Effector memory CD8-positive, alpha-beta T cell (primary cell): ENCODE results near the gene EPHA1.

Source experiments
- ATAC-seq: fragments of 150-1000 bp; cut with Tn5 transposase; replicated peaks from 2 replicates; pipeline ENCODE4 v1.10.0; 2021; ENCODE audit warnings: mild to moderate bottlenecking, moderate library complexity
- DNase-seq, 3 experiments: peaks; one replicate each; pipeline ENCODE4 v3.0.0; 2021
- H3K27ac Mint-ChIP-seq, 2 donors: one replicate each; pipeline ENCODE4 v1.8.0; 2022; ENCODE audit warnings: mild to moderate bottlenecking in 2 of 2, mixed read lengths in 2 of 2, moderate library complexity in 2 of 2
- H3K27me3 Mint-ChIP-seq, 2 donors: one replicate each; pipeline ENCODE4 v1.8.0; 2022; ENCODE audit warnings: mixed read lengths in 2 of 2
- H3K36me3 Mint-ChIP-seq: one replicate; pipeline ENCODE4 v1.8.0; 2022; ENCODE audit warnings: mild to moderate bottlenecking, moderate library complexity, mixed read lengths; ENCODE audit not compliant: insufficient read depth
- H3K4me1 Mint-ChIP-seq, 2 donors: one replicate each; pipeline ENCODE4 v1.8.0; 2022; ENCODE audit warnings: low read depth in 2 of 2, mixed read lengths in 2 of 2
- H3K4me3 Mint-ChIP-seq, 2 donors: one replicate each; pipeline ENCODE4 v1.8.0; 2022; ENCODE audit warnings: mild to moderate bottlenecking in 2 of 2, mixed read lengths in 2 of 2, moderate library complexity in 2 of 2
- H3K9me3 Mint-ChIP-seq, 2 donors: one replicate each; pipeline ENCODE4 v1.8.0; 2022; ENCODE audit warnings: mixed read lengths in 2 of 2
- total RNA-seq, 9 experiments: gene quantifications; one replicate each; lab custom pipeline; 2026; lab: John Stamatoyannopoulos, UW

The EPHA1 gene
- 3.7 to 95.4 (median 6.0) reads per million in 9 experiments for total RNA-seq

GRCh38 chr7:143408686-143409561 is at the start of gene EPHA1:
Gene EPHA1, minus strand, starts transcription at chr7:143408856. Its CDS starts 51 bp downstream, at chr7:143408805.
- peaks cover 26 to 31% of the 10 kb centered on the region in 2 donors for H3K4me1 Mint-ChIP-seq
- peak within 1 kb of the TSS; percentile 90 to 91 for H3K27ac Mint-ChIP-seq

GRCh38 chr7:143458263-143458662 is 49.6 kb upstream of the EPHA1 start:
- H3K4me1 Mint-ChIP-seq: no peaks in the 10 kb centered on the region
- no peaks in the 10 kb centered on the region for H3K36me3 Mint-ChIP-seq
- no peak for DNase-seq
- no peak overlapping the region for H3K27ac Mint-ChIP-seq
- H3K4me3 Mint-ChIP-seq: no peak overlapping the region
- peaks cover 18 to 19% of the 10 kb centered on the region in 2 donors for H3K27me3 Mint-ChIP-seq
- no peaks in the 10 kb centered on the region for H3K9me3 Mint-ChIP-seq
- ATAC-seq: no peak

More at GRCh38 chr7:143408686-143409561, at the start of gene EPHA1:
- Mint-ChIP-seq H3K9me3 (no peaks in the 10 kb centered on the region), H3K36me3 (peaks cover 6% of the 10 kb centered on the region), H3K4me3 (peak within 1 kb of the TSS; percentile 88 to 91), H3K27me3 (peaks cover 35 to 54% of the 10 kb centered on the region in 2 donors)
- ATAC-seq (peak; percentile 29), DNase-seq (no peak)

- Mint-ChIP-seq H3K4me3 (no peak overlapping the region), H3K4me1 (no peaks in the 10 kb centered on the region), H3K27ac (no peak overlapping the region), H3K36me3 (no peaks in the 10 kb centered on the region), H3K27me3 (peaks cover 18 to 27% of the 10 kb centered on the region in 2 donors), H3K9me3 (no peaks in the 10 kb centered on the region)
- ATAC-seq (no peak), DNase-seq (no peak)
Observed at GRCh38 chr7:143456992-143457793, 48.5 kb upstream of the EPHA1 start.

GRCh38 chr7:143455942-143456341 is 47.3 kb upstream of the EPHA1 start:
- no peak overlapping the region for H3K27ac Mint-ChIP-seq
- no peak overlapping the region for H3K4me3 Mint-ChIP-seq
- ATAC-seq (no peak), DNase-seq (no peak)
- peaks cover 18 to 30% of the 10 kb centered on the region in 2 donors for H3K27me3 Mint-ChIP-seq
- no peaks in the 10 kb centered on the region for H3K4me1 Mint-ChIP-seq
- H3K36me3 Mint-ChIP-seq: no peaks in the 10 kb centered on the region
- H3K9me3 Mint-ChIP-seq: no peaks in the 10 kb centered on the region

GRCh38 chr7:143455491-143455890 is 46.8 kb upstream of the EPHA1 start:
- Mint-ChIP-seq H3K27ac (no peak overlapping the region), H3K27me3 (peaks cover 18 to 30% of the 10 kb centered on the region in 2 donors), H3K4me3 (no peak overlapping the region), H3K4me1 (no peaks in the 10 kb centered on the region), H3K36me3 (no peaks in the 10 kb centered on the region), H3K9me3 (no peaks in the 10 kb centered on the region)
- no peak for ATAC-seq
- no peak for DNase-seq

- Mint-ChIP-seq H3K4me1 (no peaks in the 10 kb centered on the region), H3K9me3 (no peaks in the 10 kb centered on the region), H3K27ac (no peak overlapping the region), H3K27me3 (peaks cover 18 to 30% of the 10 kb centered on the region in 2 donors), H3K36me3 (no peaks in the 10 kb centered on the region), H3K4me3 (no peak overlapping the region)
- DNase-seq (no peak), ATAC-seq (no peak)
Observed at GRCh38 chr7:143454091-143454680, 45.5 kb upstream of the EPHA1 start.

GRCh38 chr7:143452495-143452894 is 43.8 kb upstream of the EPHA1 start:
- Mint-ChIP-seq H3K4me3 (no peak overlapping the region), H3K27ac (no peak overlapping the region), H3K27me3 (peaks cover 5 to 16% of the 10 kb centered on the region in 2 donors), H3K9me3 (no peaks in the 10 kb centered on the region), H3K4me1 (no peaks in the 10 kb centered on the region), H3K36me3 (no peaks in the 10 kb centered on the region)
- no peak for DNase-seq
- ATAC-seq: no peak

- no peak for ATAC-seq
Observed at GRCh38 chr7:143451746-143452145, 43.1 kb upstream of the EPHA1 start.

GRCh38 chr7:143451122-143451521 is 42.5 kb upstream of the EPHA1 start:
- Mint-ChIP-seq H3K4me1 (no peaks in the 10 kb centered on the region), H3K9me3 (no peaks in the 10 kb centered on the region), H3K4me3 (no peak overlapping the region), H3K27ac (no peak overlapping the region), H3K36me3 (no peaks in the 10 kb centered on the region), H3K27me3 (peaks cover 0 to 11% of the 10 kb centered on the region in 2 donors)
- DNase-seq (no peak), ATAC-seq (no peak)

More at GRCh38 chr7:143451746-143452145, 43.1 kb upstream of the EPHA1 start:
- Mint-ChIP-seq H3K27me3 (peaks cover 0 to 11% of the 10 kb centered on the region in 2 donors), H3K27ac (no peak overlapping the region), H3K4me3 (no peak overlapping the region), H3K4me1 (no peaks in the 10 kb centered on the region), H3K9me3 (no peaks in the 10 kb centered on the region), H3K36me3 (no peaks in the 10 kb centered on the region)
- DNase-seq: no peak

GRCh38 chr7:143449793-143450192 is 41.1 kb upstream of the EPHA1 start:
- H3K4me3 Mint-ChIP-seq: no peak overlapping the region
- no peaks in the 10 kb centered on the region for H3K36me3 Mint-ChIP-seq
- H3K27ac Mint-ChIP-seq: no peak overlapping the region
- DNase-seq (no peak), ATAC-seq (no peak)
- no peaks in the 10 kb centered on the region for H3K9me3 Mint-ChIP-seq
- peaks cover 0 to 11% of the 10 kb centered on the region in 2 donors for H3K27me3 Mint-ChIP-seq
- H3K4me1 Mint-ChIP-seq: no peaks in the 10 kb centered on the region

GRCh38 chr7:143448429-143448828 is 39.8 kb upstream of the EPHA1 start:
- no peaks in the 10 kb centered on the region for H3K4me1 Mint-ChIP-seq
- H3K36me3 Mint-ChIP-seq: no peaks in the 10 kb centered on the region
- ATAC-seq (no peak), DNase-seq (no peak)
- H3K27me3 Mint-ChIP-seq: peaks cover 0 to 11% of the 10 kb centered on the region in 2 donors
- no peak overlapping the region for H3K4me3 Mint-ChIP-seq
- H3K27ac Mint-ChIP-seq: no peak overlapping the region
- H3K9me3 Mint-ChIP-seq: no peaks in the 10 kb centered on the region

GRCh38 chr7:143447466-143447865 is 38.8 kb upstream of the EPHA1 start:
- no peak overlapping the region for H3K4me3 Mint-ChIP-seq
- H3K27ac Mint-ChIP-seq: no peak overlapping the region
- H3K36me3 Mint-ChIP-seq: no peaks in the 10 kb centered on the region
- H3K9me3 Mint-ChIP-seq: no peaks in the 10 kb centered on the region
- DNase-seq (no peak), ATAC-seq (no peak)
- H3K4me1 Mint-ChIP-seq: no peaks in the 10 kb centered on the region
- peaks cover 0 to 6% of the 10 kb centered on the region in 2 donors for H3K27me3 Mint-ChIP-seq

GRCh38 chr7:143444785-143445184 is 36.1 kb upstream of the EPHA1 start:
- Mint-ChIP-seq H3K27me3 (peaks cover 0 to 7% of the 10 kb centered on the region in 2 donors), H3K27ac (no peak overlapping the region), H3K36me3 (no peaks in the 10 kb centered on the region), H3K9me3 (no peaks in the 10 kb centered on the region), H3K4me3 (no peak overlapping the region), H3K4me1 (no peaks in the 10 kb centered on the region)
- ATAC-seq: no peak
- DNase-seq: no peak
